Measurements from ENCODE around the gene ERBB4.

DNA sequence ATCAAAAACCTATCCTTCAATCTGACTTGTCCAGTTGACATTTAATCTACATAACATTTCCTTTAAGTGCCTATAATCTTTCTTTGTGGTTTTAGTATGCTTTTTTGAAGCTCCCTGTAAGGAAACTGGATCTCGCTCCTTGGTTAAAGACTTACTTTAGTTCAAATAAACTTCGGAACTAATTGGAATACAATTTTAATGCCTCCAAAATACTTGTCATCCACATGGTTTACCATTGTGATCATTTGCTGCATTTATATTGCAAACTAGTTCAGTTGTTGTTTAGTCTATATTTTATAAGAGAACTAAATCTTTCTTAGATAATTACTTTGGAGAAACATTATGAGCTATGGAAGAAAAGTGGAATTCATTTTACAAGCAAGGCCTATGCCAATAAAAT is 496.0 kb downstream of the ERBB4 start:
- TF ChIP-seq, protein P1, sequence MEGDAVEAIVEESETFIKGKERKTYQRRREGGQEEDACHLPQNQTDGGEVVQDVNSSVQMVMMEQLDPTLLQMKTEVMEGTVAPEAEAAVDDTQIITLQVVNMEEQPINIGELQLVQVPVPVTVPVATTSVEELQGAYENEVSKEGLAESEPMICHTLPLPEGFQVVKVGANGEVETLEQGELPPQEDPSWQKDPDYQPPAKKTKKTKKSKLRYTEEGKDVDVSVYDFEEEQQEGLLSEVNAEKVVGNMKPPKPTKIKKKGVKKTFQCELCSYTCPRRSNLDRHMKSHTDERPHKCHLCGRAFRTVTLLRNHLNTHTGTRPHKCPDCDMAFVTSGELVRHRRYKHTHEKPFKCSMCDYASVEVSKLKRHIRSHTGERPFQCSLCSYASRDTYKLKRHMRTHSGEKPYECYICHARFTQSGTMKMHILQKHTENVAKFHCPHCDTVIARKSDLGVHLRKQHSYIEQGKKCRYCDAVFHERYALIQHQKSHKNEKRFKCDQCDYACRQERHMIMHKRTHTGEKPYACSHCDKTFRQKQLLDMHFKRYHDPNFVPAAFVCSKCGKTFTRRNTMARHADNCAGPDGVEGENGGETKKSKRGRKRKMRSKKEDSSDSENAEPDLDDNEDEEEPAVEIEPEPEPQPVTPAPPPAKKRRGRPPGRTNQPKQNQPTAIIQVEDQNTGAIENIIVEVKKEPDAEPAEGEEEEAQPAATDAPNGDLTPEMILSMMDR (IDR thresholded peaks at IDR 0.05; ENCODE audit: low read depth, low read length, poor library complexity, severe bottlenecking) = no peak
- TF ChIP-seq EZH2phosphoT487 (IDR thresholded peaks at IDR 0.05; ENCODE audit: borderline replicate concordance, low read length) = no peak

All from DOHH2 (cell line).